HL-60 (cell line): Measurements from ENCODE around the gene FBXO38.

Source experiments
- DNase-seq, 2 experiments: peaks; one replicate each; pipeline ENCODE4 v3.0.0-alpha.2; 2010 to 2020; ENCODE audit warnings: low read depth in 1 of 2, low spot score in 1 of 2
- H3K27ac ChIP-seq: fragments of 250-450 bp; sonication (Bioruptor Pico); replicated peaks from 2 replicates; pipeline ENCODE4 v1.5.1; 2020; ENCODE audit warnings: mild to moderate bottlenecking, moderate library complexity
- H3K27me3 ChIP-seq: fragments of 250-450 bp; sonication (Bioruptor Pico); 2 replicates; pipeline ENCODE4 v1.5.1; 2021; ENCODE audit warnings: mild to moderate bottlenecking, moderate library complexity; ENCODE audit not compliant: insufficient read depth, poor library complexity, severe bottlenecking
- H3K4me3 ChIP-seq: replicated peaks from 2 replicates; pipeline ENCODE4 v1.5.1; 2011; ENCODE audit warnings: mild to moderate bottlenecking, control low read depth, low read length; ENCODE audit not compliant: insufficient read depth
- GABPA ChIP-seq: IDR thresholded peaks from 2 replicates; pipeline ENCODE4 v1.6.1; 2012; ENCODE audit warnings: low read depth
- POLR2AphosphoS5 ChIP-seq: IDR thresholded peaks from 2 replicates; pipeline ENCODE4 v1.6.1; 2012; ENCODE audit warnings: low read depth
- SPI1 ChIP-seq: IDR thresholded peaks from 2 replicates; pipeline ENCODE4 v1.6.1; 2012; ENCODE audit warnings: low read depth, mild to moderate bottlenecking, borderline replicate concordance
- TF ChIP-seq, protein P1 (sequence below): IDR thresholded peaks from one replicate; pipeline ENCODE4 v1.5.1; 2011; ENCODE audit warnings: low read length, control low read depth, inconsistent platforms; ENCODE audit not compliant: insufficient read depth
- TF ChIP-seq, protein P2 (sequence below): IDR thresholded peaks from 2 replicates; pipeline ENCODE4 v1.6.1; 2012; ENCODE audit warnings: low read depth; ENCODE audit not compliant: insufficient replicate concordance

FBXO38 gene

DNA sequence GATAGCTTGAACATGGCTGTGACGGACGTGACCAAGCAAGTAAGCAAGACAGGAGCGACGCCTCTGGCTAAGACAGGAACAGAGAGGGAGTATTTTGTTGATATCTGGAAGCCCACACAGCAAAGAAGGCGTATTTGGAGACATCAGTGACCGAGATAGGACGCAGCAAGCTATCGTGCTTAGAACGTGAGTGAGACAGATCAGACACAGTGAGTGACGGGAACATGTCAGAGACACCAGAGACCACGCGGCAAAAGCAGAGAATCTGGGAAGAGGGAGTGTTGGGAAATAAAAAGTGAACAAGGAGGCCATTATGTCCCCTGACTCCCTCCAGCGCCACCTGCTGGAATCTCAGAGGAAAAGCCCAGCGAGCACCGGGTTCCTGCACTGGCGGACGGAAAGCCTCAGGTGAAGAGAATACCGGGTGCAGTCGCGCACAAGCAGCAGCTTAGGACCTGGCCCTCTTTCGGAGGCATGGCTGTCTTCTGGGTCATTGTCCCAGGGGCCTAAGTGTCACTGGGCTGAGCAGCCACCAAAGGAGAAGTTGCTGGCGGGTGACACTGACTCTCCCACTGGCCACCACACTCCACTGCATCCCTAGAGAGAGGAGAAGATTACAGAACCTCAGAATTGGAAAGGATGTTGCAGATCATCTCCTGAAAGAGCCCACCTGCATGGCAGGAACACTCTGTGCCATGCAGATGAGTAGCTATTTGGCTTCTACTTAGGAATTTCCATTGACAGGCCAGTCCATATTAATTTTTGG, 99.1 kb downstream of the FBXO38 start:
- peak; percentile 10 to 64 for DNase-seq
- H3K27me3 ChIP-seq, result peaks cover 8% of the 10 kb centered on the region
- H3K4me3 ChIP-seq, result no peak overlapping the region
- TF ChIP-seq POLR2AphosphoS5 (no peak), GABPA (no peak), SPI1 (no peak)
- TF ChIP-seq, protein P1, sequence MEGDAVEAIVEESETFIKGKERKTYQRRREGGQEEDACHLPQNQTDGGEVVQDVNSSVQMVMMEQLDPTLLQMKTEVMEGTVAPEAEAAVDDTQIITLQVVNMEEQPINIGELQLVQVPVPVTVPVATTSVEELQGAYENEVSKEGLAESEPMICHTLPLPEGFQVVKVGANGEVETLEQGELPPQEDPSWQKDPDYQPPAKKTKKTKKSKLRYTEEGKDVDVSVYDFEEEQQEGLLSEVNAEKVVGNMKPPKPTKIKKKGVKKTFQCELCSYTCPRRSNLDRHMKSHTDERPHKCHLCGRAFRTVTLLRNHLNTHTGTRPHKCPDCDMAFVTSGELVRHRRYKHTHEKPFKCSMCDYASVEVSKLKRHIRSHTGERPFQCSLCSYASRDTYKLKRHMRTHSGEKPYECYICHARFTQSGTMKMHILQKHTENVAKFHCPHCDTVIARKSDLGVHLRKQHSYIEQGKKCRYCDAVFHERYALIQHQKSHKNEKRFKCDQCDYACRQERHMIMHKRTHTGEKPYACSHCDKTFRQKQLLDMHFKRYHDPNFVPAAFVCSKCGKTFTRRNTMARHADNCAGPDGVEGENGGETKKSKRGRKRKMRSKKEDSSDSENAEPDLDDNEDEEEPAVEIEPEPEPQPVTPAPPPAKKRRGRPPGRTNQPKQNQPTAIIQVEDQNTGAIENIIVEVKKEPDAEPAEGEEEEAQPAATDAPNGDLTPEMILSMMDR, result peak; percentile 65
- TF ChIP-seq, protein P2, sequence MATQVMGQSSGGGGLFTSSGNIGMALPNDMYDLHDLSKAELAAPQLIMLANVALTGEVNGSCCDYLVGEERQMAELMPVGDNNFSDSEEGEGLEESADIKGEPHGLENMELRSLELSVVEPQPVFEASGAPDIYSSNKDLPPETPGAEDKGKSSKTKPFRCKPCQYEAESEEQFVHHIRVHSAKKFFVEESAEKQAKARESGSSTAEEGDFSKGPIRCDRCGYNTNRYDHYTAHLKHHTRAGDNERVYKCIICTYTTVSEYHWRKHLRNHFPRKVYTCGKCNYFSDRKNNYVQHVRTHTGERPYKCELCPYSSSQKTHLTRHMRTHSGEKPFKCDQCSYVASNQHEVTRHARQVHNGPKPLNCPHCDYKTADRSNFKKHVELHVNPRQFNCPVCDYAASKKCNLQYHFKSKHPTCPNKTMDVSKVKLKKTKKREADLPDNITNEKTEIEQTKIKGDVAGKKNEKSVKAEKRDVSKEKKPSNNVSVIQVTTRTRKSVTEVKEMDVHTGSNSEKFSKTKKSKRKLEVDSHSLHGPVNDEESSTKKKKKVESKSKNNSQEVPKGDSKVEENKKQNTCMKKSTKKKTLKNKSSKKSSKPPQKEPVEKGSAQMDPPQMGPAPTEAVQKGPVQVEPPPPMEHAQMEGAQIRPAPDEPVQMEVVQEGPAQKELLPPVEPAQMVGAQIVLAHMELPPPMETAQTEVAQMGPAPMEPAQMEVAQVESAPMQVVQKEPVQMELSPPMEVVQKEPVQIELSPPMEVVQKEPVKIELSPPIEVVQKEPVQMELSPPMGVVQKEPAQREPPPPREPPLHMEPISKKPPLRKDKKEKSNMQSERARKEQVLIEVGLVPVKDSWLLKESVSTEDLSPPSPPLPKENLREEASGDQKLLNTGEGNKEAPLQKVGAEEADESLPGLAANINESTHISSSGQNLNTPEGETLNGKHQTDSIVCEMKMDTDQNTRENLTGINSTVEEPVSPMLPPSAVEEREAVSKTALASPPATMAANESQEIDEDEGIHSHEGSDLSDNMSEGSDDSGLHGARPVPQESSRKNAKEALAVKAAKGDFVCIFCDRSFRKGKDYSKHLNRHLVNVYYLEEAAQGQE, result no peak
- H3K27ac ChIP-seq, result no peak overlapping the region

DNA sequence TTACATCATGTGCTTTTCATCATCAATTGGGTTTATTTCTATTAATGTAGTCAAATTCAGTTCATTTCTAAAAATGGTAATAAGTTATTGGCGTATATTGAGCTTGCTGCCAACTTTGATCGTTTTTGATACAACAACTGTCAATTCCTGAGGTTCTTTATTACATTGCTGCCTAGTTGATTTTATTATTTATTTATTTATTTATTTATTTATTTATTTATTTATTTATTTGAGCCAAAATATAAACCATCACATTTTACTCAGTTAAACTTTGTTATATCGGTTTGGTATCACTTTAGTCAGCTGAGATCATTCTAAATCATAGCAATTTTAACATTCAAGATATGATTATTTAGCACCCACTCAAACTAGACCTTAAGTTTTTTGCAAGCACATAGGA, 100.0 kb downstream of the FBXO38 start:
- no peak for DNase-seq
- TF ChIP-seq, protein P1, result no peak
- TF ChIP-seq SPI1 (no peak), POLR2AphosphoS5 (no peak), GABPA (no peak)
- TF ChIP-seq, protein P2, result no peak
- peaks cover 3% of the 10 kb centered on the region for H3K27me3 ChIP-seq
- no peak overlapping the region for H3K27ac ChIP-seq
- no peak overlapping the region for H3K4me3 ChIP-seq

DNA sequence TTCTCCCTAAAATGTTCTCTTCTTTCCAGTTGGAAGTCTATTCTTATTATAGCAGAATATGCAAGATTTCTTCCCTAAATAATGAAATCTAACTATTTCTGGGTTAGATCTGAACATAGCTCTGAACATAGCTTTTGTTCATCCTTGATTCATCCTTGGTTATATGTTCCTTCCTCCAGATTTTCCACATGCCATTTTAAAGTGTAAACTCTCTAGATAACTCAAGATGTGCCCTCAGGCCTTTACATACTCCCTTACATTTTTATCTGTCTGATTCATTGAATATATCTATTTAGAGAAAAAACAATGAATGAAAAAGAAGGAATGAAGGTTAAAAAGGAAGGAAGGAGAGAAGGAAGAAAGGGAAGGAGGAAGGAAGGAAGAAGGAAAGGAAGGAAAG, 100.9 kb downstream of the FBXO38 start:
- Histone ChIP-seq H3K27ac (no peak overlapping the region), H3K4me3 (no peak overlapping the region), H3K27me3 (peaks cover 3% of the 10 kb centered on the region)
- no peak for DNase-seq
- no peak for TF ChIP-seq GABPA
- TF ChIP-seq, protein P2, result no peak
